GM12872 (cell line): ENCODE data around the gene ZNF532.

Experiments used
- TF ChIP-seq, protein P1 (sequence below): IDR thresholded peaks from 3 replicates; pipeline ENCODE4 v1.5.1; 2011; ENCODE audit warnings: low read depth, mild to moderate bottlenecking, low read length, moderate library complexity; ENCODE audit not compliant: insufficient read depth

Gene ZNF532

DNA sequence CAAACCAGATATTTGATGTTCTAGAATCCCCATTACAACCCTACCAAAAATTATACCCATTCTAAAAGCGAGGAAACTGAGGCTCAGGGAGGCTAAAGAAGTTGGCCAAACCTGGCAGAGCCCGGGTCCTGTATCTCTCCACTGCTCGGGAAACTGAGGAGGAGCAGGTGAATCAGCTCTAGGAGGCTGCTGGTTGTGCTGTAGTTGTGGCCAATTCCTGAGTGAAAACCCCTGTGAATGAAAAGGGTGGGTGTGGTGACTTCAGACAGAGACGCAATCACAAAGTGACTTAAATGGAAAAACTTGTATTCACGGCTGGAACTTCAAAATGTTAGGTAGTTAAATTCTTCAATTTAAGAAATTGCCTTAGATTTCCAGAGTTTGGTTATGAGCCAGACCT, 169.3 kb downstream of the ZNF532 start:
- TF ChIP-seq, protein P1, sequence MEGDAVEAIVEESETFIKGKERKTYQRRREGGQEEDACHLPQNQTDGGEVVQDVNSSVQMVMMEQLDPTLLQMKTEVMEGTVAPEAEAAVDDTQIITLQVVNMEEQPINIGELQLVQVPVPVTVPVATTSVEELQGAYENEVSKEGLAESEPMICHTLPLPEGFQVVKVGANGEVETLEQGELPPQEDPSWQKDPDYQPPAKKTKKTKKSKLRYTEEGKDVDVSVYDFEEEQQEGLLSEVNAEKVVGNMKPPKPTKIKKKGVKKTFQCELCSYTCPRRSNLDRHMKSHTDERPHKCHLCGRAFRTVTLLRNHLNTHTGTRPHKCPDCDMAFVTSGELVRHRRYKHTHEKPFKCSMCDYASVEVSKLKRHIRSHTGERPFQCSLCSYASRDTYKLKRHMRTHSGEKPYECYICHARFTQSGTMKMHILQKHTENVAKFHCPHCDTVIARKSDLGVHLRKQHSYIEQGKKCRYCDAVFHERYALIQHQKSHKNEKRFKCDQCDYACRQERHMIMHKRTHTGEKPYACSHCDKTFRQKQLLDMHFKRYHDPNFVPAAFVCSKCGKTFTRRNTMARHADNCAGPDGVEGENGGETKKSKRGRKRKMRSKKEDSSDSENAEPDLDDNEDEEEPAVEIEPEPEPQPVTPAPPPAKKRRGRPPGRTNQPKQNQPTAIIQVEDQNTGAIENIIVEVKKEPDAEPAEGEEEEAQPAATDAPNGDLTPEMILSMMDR, result no peak

DNA sequence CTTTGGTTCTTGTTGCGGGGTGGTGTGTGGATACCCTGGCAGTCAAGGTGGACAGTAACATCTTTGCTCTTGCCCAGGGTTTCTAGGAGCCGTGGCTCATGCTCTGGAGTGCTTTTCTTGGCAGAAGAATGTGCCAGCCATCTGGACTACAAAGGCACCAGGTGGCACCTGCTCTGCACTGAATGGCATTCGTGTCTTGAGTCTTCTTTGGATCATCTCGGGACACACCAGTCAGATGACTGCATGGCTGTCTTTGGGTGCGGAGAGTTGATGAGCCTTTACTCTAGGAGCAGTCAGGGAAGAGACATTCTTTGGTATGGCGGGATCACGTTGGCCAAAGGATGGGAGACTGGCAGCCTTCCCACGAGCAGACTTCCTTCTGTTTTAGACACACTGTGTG, 170.9 kb downstream of the ZNF532 start:
- TF ChIP-seq, protein P1, result no peak
